H1 (cell line): ENCODE measurements around the gene SPANXN5. TPM values are rescaled to one million over a fixed set of nuclear protein-coding genes. Genes with fewer than 3 reads are reported as not detected.
"Not testable (repeated sequence)": the region's sequence is repeated elsewhere in the genome, so short reads cannot be mapped to it uniquely, and the experiment has no call there.

Source experiments
- CTCF ChIA-PET: fragments of 300-600 bp; sonication (Branson Sonifier 250); formaldehyde crosslinking; loops from one replicate; lab custom pipeline; 2021; ENCODE audit not compliant: partially characterized antibody; lab: Charles Lee
- POLR2A ChIA-PET: fragments of 300-600 bp; sonication (Branson Sonifier 250); formaldehyde crosslinking; loops from one replicate; lab custom pipeline; 2021; ENCODE audit warnings: inconsistent platforms; ENCODE audit not compliant: partially characterized antibody; lab: Charles Lee
- DNase-seq, 2 experiments: peaks; one replicate each; pipeline versions ENCODE4 v3.0.0 to v3.0.0-alpha.2; 2010 to 2022; ENCODE audit warnings: low spot score in 2 of 2, low read depth in 1 of 2, mixed read lengths in 1 of 2
- FAIRE-seq: peaks from 2 replicates; lab custom pipeline; 2011; peaks lifted over from hg19 to GRCh38; lab: Jason Lieb, UNC
- H2AFZ ChIP-seq: 2 replicates; pipeline ENCODE4 v1.8.1; 2012; ENCODE audit warnings: low read length, inconsistent platforms
- H2AK5ac ChIP-seq: 2 replicates; pipeline ENCODE4 v1.6.1; 2013; ENCODE audit warnings: low read depth, low read length
- H2BK120ac ChIP-seq: replicated peaks from 2 replicates; pipeline ENCODE3; 2013; ENCODE audit warnings: low read depth, low read length, inconsistent platforms
- H2BK12ac ChIP-seq: 2 replicates; pipeline ENCODE4 v1.6.1; 2013; ENCODE audit warnings: low read depth, low read length
- H2BK15ac ChIP-seq: 2 replicates; pipeline ENCODE4 v1.6.1; 2013; ENCODE audit warnings: low read length
- H2BK20ac ChIP-seq: 2 replicates; pipeline ENCODE4 v1.6.1; 2013; ENCODE audit warnings: low read length
- H2BK5ac ChIP-seq: 2 replicates; pipeline ENCODE4 v1.6.1; 2013; ENCODE audit warnings: low read depth, low read length
- H3K14ac ChIP-seq: 2 replicates; pipeline ENCODE4 v1.6.1; 2013; ENCODE audit warnings: inconsistent platforms; ENCODE audit not compliant: insufficient read length
- H3K18ac ChIP-seq: 2 replicates; pipeline ENCODE4 v1.6.1; 2013; ENCODE audit warnings: low read length; ENCODE audit errors: extremely low read depth
- H3K23ac ChIP-seq: 2 replicates; pipeline ENCODE4 v1.6.1; 2013; ENCODE audit warnings: inconsistent platforms; ENCODE audit not compliant: insufficient read length
- H3K23me2 ChIP-seq: 2 replicates; pipeline ENCODE4 v1.6.1; 2013; ENCODE audit warnings: low read depth, low read length
- H3K27ac ChIP-seq: 2 replicates; pipeline ENCODE4 v1.6.1; 2011; ENCODE audit warnings: low read depth, low read length, inconsistent platforms
- H3K27me3 ChIP-seq, 4 experiments: replicated peaks in 1 of 4; 1 replicate in 1 of 4; 2 replicates in 3 of 4; pipeline versions ENCODE4 v1.6.1 to v1.8.1; 2011 to 2013; ENCODE audit warnings: low read length in 3 of 4, mild to moderate bottlenecking in 3 of 4, inconsistent platforms in 2 of 4, mixed read lengths in 2 of 4, moderate library complexity in 1 of 4; ENCODE audit not compliant: control insufficient read depth in 3 of 4, insufficient read depth in 3 of 4; ENCODE audit errors: extremely low read depth in 1 of 4
- H3K36me3 ChIP-seq, 4 experiments: 2 replicates each; pipeline versions ENCODE4 v1.6.1 to v1.8.1; 2011 to 2013; ENCODE audit warnings: mild to moderate bottlenecking in 4 of 4, low read length in 3 of 4, moderate library complexity in 2 of 4, control low read depth in 1 of 4, inconsistent platforms in 1 of 4; ENCODE audit not compliant: insufficient read depth in 4 of 4, control insufficient read depth in 2 of 4
- H3K4ac ChIP-seq: replicated peaks from 2 replicates; pipeline ENCODE3; 2013; ENCODE audit warnings: low read length, low read depth, mixed read lengths, inconsistent platforms; ENCODE audit not compliant: insufficient read length
- H3K4me1 ChIP-seq, 4 experiments: replicated peaks in 1 of 4; 1 replicate in 1 of 4; 2 replicates in 3 of 4; pipeline versions ENCODE4 v1.6.1 to v1.8.1; 2011 to 2013; ENCODE audit warnings: low read length in 3 of 4, inconsistent platforms in 2 of 4, mixed read lengths in 1 of 4; ENCODE audit not compliant: insufficient read depth in 4 of 4, control insufficient read depth in 3 of 4
- H3K4me2 ChIP-seq, 2 experiments: 2 replicates each; pipeline versions ENCODE4 v1.6.1 to v1.8.1; 2011 to 2013; ENCODE audit warnings: low read depth in 2 of 2, low read length in 2 of 2, control low read depth in 1 of 2, inconsistent platforms in 1 of 2, mild to moderate bottlenecking in 1 of 2; ENCODE audit not compliant: insufficient read depth in 1 of 2
- H3K4me3 ChIP-seq, 4 experiments: fragments of 200-600, 300-600 bp in 1 of 4; sonication (generic), shearing (Covaris generic), sonication (Bioruptor Twin) in 1 of 4; 2 replicates each; pipeline versions ENCODE4 v1.5.1 to v1.8.1; 2011 to 2016; ENCODE audit warnings: low read length in 4 of 4, low read depth in 3 of 4, control low read depth in 2 of 4, inconsistent platforms in 2 of 4, mild to moderate bottlenecking in 2 of 4, mixed read lengths in 1 of 4, moderate library complexity in 1 of 4; ENCODE audit not compliant: insufficient read depth in 2 of 4; ENCODE audit errors: extremely low read depth in 1 of 4
- H3K56ac ChIP-seq: replicated peaks from 2 replicates; pipeline ENCODE3; 2013; ENCODE audit warnings: low read depth, mild to moderate bottlenecking, mixed read lengths, low read length, inconsistent platforms; ENCODE audit not compliant: insufficient read length
- H3K79me1 ChIP-seq: 2 replicates; pipeline ENCODE4 v1.6.1; 2013; ENCODE audit warnings: low read depth, low read length, control low read depth
- H3K79me2 ChIP-seq, 2 experiments: 2 replicates each; pipeline versions ENCODE4 v1.6.1 to v1.8.1; 2012 to 2013; ENCODE audit warnings: low read length in 2 of 2, mild to moderate bottlenecking in 2 of 2, inconsistent platforms in 1 of 2; ENCODE audit not compliant: insufficient read depth in 2 of 2, control insufficient read depth in 1 of 2
- H3K9ac ChIP-seq, 4 experiments: replicated peaks in 1 of 4; 1 replicate in 1 of 4; 2 replicates in 3 of 4; pipeline versions ENCODE4 v1.6.1 to v1.8.1; 2011 to 2013; ENCODE audit warnings: low read depth in 3 of 4, low read length in 3 of 4, control low read depth in 2 of 4, mild to moderate bottlenecking in 2 of 4, moderate library complexity in 2 of 4, inconsistent platforms in 1 of 4; ENCODE audit errors: extremely low read depth in 1 of 4
- H3K9me3 ChIP-seq, 2 experiments: 2 replicates each; pipeline versions ENCODE4 v1.6.1 to v1.8.1; 2012 to 2013; ENCODE audit warnings: mild to moderate bottlenecking in 2 of 2, moderate library complexity in 2 of 2, control low read depth in 1 of 2, inconsistent platforms in 1 of 2, low read depth in 1 of 2, low read length in 1 of 2, mixed read lengths in 1 of 2; ENCODE audit not compliant: insufficient read depth in 2 of 2
- H4K20me1 ChIP-seq, 2 experiments: replicated peaks in 1 of 2; 2 replicates each; pipeline versions ENCODE3 to v1.8.1; 2011 to 2013; ENCODE audit warnings: inconsistent platforms in 2 of 2, low read length in 2 of 2, mild to moderate bottlenecking in 1 of 2; ENCODE audit not compliant: insufficient read depth in 2 of 2, control insufficient read depth in 1 of 2
- H4K5ac ChIP-seq: 2 replicates; pipeline ENCODE4 v1.6.1; 2013; ENCODE audit warnings: low read length, low read depth, mixed read lengths, inconsistent platforms; ENCODE audit not compliant: insufficient read length
- H4K8ac ChIP-seq: 2 replicates; pipeline ENCODE4 v1.8.0; 2013; ENCODE audit warnings: mild to moderate bottlenecking, moderate library complexity, low read length, inconsistent platforms; ENCODE audit not compliant: insufficient read depth; ENCODE audit errors: extremely low read depth
- H4K91ac ChIP-seq: replicated peaks from 2 replicates; pipeline ENCODE3; 2013; ENCODE audit warnings: low read length, mixed read lengths, inconsistent platforms; ENCODE audit not compliant: insufficient read length
- WGBS, 2 experiments: shearing (Covaris generic) in 1 of 2; methylation state at CpG; one replicate each; pipeline versions ENCODE4 v1.1.6 to v1.1.7; 2013 to 2015; ENCODE audit warnings: low lambda C conversion rate in 2 of 2, mixed read lengths in 2 of 2, inconsistent platforms in 1 of 2, low coverage in 1 of 2, missing lambda C conversion rate in 1 of 2; ENCODE audit not compliant: insufficient replicate concordance in 2 of 2, insufficient coverage in 1 of 2, insufficient read length in 1 of 2; ENCODE audit errors: extremely low coverage in 1 of 2, missing lambda C conversion rate in 1 of 2; 5-methylcytosine and 5-hydroxymethylcytosine counted together
- polyA plus RNA-seq, 7 experiments: library from polyadenylated mRNA; depleted of rRNA in 3 of 7; stranded (reverse) in 5 of 7; unstranded in 2 of 7; fragments of >200 nt in 5 of 7; fragments of 200-250 nt in 2 of 7; gene quantifications; 1 replicate in 5 of 7; 2 replicates in 1 of 7; 4 replicates in 1 of 7; pipeline versions ENCODE4 v1.2.1 to v1.2.3, GENCODE V29; 2011 to 2013; ENCODE audit warnings: missing spikeins in 2 of 7, mixed read lengths in 2 of 7
- total RNA-seq: library from RNA; stranded (reverse); fragmentation: NEBNext Ultra II Directional; extraction: Animal tissue kit (Norgen Biotek cat#: 25700); gene quantifications from 2 replicates; pipeline ENCODE4 v1.2.1, GENCODE V29; 2021

Gene SPANXN5
- total and polyA plus RNA-seq, 2 of the 8 experiments (the other 6 are each of a cell fraction or from before 2014, with no cell fraction given): not detected

- CTCF ChIA-PET, H3K9ac ChIP-seq, POLR2A ChIA-PET, H2AFZ ChIP-seq, H4K20me1 ChIP-seq, H3K9me3 ChIP-seq, H2BK20ac ChIP-seq, H3K14ac ChIP-seq, H3K4me3 ChIP-seq, H3K27me3 ChIP-seq, H3K36me3 ChIP-seq, H4K5ac ChIP-seq, H2BK15ac ChIP-seq, FAIRE-seq, H4K91ac ChIP-seq, DNase-seq, H3K4ac ChIP-seq, H3K79me2 ChIP-seq, H3K56ac ChIP-seq, H2BK5ac ChIP-seq, H3K4me2 ChIP-seq, H3K23ac ChIP-seq, H3K79me1 ChIP-seq, H3K27ac ChIP-seq, H3K4me1 ChIP-seq, H2BK12ac ChIP-seq, H2AK5ac ChIP-seq, H3K18ac ChIP-seq, H2BK120ac ChIP-seq, H3K23me2 ChIP-seq, H4K8ac ChIP-seq: not testable (repeated sequence)
- WGBS, 2 experiments: 69% methylated on average over 3 of the region's 3 CpGs; no CpG with 5 or more reads in 1 of the 2 experiments
Measured at GRCh38 chrX:52843619-52844018, 46.4 kb upstream of the SPANXN5 start.
